SK-N-MC (cell line): Measurements from ENCODE around the gene KIAA1671.

Source experiments
- EZH2 ChIP-seq: fragments of 200-600 bp; sonication (generic); IDR thresholded peaks from one replicate; pipeline ENCODE4 v1.6.1; 2017; ENCODE audit warnings: antibody characterized with exemption
- FOXP2 ChIP-seq: optimal IDR thresholded peaks from 2 replicates; pipeline ENCODE3; 2011; ENCODE audit warnings: mild to moderate bottlenecking, moderate library complexity; ENCODE audit not compliant: insufficient read depth; ENCODE audit errors: extremely low read length, control extremely low read depth
- POLR2AphosphoS5 ChIP-seq: IDR thresholded peaks from 2 replicates; pipeline ENCODE4 v1.6.1; 2012; ENCODE audit warnings: mild to moderate bottlenecking, low read depth, low read length, borderline replicate concordance

GRCh38 chr22:25027959-25028840, 75.7 kb downstream of the KIAA1671 start:
- TF ChIP-seq POLR2AphosphoS5 (no peak), EZH2 (no peak), FOXP2 (no peak)
